PFSK-1 (cell line): Measurements from ENCODE around the gene TIMM9.

Source experiments
- POLR2AphosphoS5 ChIP-seq: IDR thresholded peaks from 2 replicates; pipeline ENCODE4 v1.6.1; 2012; ENCODE audit warnings: low read depth, mild to moderate bottlenecking, control low read depth, low read length, moderate library complexity
- SIN3A ChIP-seq: IDR thresholded peaks from 2 replicates; pipeline ENCODE4 v1.6.1; 2012; ENCODE audit warnings: mild to moderate bottlenecking, low read length, moderate library complexity, borderline replicate concordance; ENCODE audit not compliant: insufficient read depth
- TAF1 ChIP-seq: IDR thresholded peaks from 2 replicates; pipeline ENCODE4 v1.6.1; 2012; ENCODE audit warnings: low read length, control low read depth, borderline replicate concordance; ENCODE audit not compliant: insufficient read depth
- TF ChIP-seq, protein P1 (sequence below), 2 experiments: IDR thresholded peaks; 2 replicates each; pipeline versions ENCODE4 v1.6.1 to v1.8.0; 2011 to 2012; ENCODE audit warnings: low read depth in 2 of 2, low read length in 2 of 2, control low read depth in 1 of 2, inconsistent platforms in 1 of 2, mild to moderate bottlenecking in 1 of 2, moderate library complexity in 1 of 2; ENCODE audit not compliant: insufficient read depth in 1 of 2

DNA sequence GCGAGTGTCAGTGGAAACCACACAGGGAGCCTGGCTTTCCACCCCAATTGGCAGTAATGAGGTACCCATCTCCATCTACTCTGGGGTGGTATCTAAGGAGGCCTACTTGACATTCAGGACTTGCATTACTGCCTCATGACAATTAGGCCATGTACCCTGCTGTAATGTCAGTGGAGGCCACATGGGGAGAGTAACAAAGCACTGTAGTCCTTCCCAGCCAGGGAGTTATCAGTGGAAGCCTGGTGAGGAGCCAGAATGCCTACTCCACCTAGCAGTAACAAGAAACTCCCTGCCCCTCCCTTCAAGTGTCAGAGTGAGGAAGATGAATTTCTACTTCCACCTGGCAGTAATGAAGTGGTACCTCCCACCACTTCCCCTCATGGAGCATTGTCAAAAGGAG is 12.5 kb downstream of the TIMM9 start:
- no peak for TF ChIP-seq POLR2AphosphoS5
- no peak for TF ChIP-seq TAF1
- TF ChIP-seq, protein P1, sequence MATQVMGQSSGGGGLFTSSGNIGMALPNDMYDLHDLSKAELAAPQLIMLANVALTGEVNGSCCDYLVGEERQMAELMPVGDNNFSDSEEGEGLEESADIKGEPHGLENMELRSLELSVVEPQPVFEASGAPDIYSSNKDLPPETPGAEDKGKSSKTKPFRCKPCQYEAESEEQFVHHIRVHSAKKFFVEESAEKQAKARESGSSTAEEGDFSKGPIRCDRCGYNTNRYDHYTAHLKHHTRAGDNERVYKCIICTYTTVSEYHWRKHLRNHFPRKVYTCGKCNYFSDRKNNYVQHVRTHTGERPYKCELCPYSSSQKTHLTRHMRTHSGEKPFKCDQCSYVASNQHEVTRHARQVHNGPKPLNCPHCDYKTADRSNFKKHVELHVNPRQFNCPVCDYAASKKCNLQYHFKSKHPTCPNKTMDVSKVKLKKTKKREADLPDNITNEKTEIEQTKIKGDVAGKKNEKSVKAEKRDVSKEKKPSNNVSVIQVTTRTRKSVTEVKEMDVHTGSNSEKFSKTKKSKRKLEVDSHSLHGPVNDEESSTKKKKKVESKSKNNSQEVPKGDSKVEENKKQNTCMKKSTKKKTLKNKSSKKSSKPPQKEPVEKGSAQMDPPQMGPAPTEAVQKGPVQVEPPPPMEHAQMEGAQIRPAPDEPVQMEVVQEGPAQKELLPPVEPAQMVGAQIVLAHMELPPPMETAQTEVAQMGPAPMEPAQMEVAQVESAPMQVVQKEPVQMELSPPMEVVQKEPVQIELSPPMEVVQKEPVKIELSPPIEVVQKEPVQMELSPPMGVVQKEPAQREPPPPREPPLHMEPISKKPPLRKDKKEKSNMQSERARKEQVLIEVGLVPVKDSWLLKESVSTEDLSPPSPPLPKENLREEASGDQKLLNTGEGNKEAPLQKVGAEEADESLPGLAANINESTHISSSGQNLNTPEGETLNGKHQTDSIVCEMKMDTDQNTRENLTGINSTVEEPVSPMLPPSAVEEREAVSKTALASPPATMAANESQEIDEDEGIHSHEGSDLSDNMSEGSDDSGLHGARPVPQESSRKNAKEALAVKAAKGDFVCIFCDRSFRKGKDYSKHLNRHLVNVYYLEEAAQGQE (IDR thresholded peaks at IDR 0.05; ENCODE audit: insufficient read depth in 1 of 2, low read depth in 2 of 2, low read length in 2 of 2), result no peak
- no peak for TF ChIP-seq SIN3A
